Myocyte (in vitro differentiated cells): ENCODE results near the gene ANKRD24. TPM values are rescaled to one million over a fixed set of nuclear protein-coding genes. Genes with fewer than 3 reads are reported as not detected.
"Not testable (repeated sequence)": the region's sequence is repeated elsewhere in the genome, so short reads cannot be mapped to it uniquely, and the experiment has no call there.

Source experiments
- DNase-seq: peaks from one replicate; pipeline ENCODE4 v3.0.0-alpha.2; 2012; ENCODE audit warnings: low read depth
- total RNA-seq: library from RNA; depleted of rRNA; stranded (reverse); fragments of >200 nt; gene quantifications from 2 replicates; pipeline ENCODE4 v1.2.3, GENCODE V29; 2014

Gene ANKRD24
- total RNA-seq, 1 donor from 2014 or later = 0.53 TPM

GRCh38 chr19:4267101-4267900 is 84.8 kb downstream of the ANKRD24 start:
- peak; percentile 69 for DNase-seq

- no peak for DNase-seq
Measured at GRCh38 chr19:4267901-4268815, 85.7 kb downstream of the ANKRD24 start.

GRCh38 chr19:4268816-4269430 is 86.4 kb downstream of the ANKRD24 start:
- no peak for DNase-seq

- no peak for DNase-seq
Measured at GRCh38 chr19:4272894-4273293, 90.4 kb downstream of the ANKRD24 start.

- not testable (repeated sequence) for DNase-seq
Measured at GRCh38 chr19:4274321-4274686, 91.8 kb downstream of the ANKRD24 start.

Other genes with a start within 250 kb of the ANKRD24 start
- gene NMRK2, start 249.6 kb upstream of the ANKRD24 start, total RNA-seq = 31.9 and 75.7 TPM in 2 replicates
- gene DAPK3, start 211.6 kb upstream of the ANKRD24 start, total RNA-seq = 193 and 269 TPM in 2 replicates
- 2,539 and 2,715 TPM in 2 replicates for gene EEF2, start 197.2 kb upstream of the ANKRD24 start, total RNA-seq
- 18.0 and 22.2 TPM in 2 replicates for gene PIAS4, start 175.0 kb upstream of the ANKRD24 start, total RNA-seq
- 30.1 and 37.1 TPM in 2 replicates for gene ZBTB7A, start 115.8 kb upstream of the ANKRD24 start, total RNA-seq
- 201 and 224 TPM in 2 replicates for gene MAP2K2, start 58.6 kb upstream of the ANKRD24 start, total RNA-seq
- gene CREB3L3, start 29.1 kb upstream of the ANKRD24 start, total RNA-seq = not detected in 2 replicates
- gene SIRT6, start 126 bp upstream of the ANKRD24 start, total RNA-seq = 19.3 and 22.4 TPM in 2 replicates
- 0.11 and 0.21 TPM in 2 replicates for gene EBI3, start 46.8 kb downstream of the ANKRD24 start, total RNA-seq
- gene YJU2, start 64.4 kb downstream of the ANKRD24 start, total RNA-seq = 13.3 and 17.2 TPM in 2 replicates
- gene SHD, start 96.6 kb downstream of the ANKRD24 start, total RNA-seq = 839 and 1,129 TPM in 2 replicates
- 0.57 TPM in 1 of 2 replicates, not detected in the other for gene TMIGD2, start 119.7 kb downstream of the ANKRD24 start, total RNA-seq
- gene FSD1, start 121.9 kb downstream of the ANKRD24 start, total RNA-seq = 2.3 and 2.6 TPM in 2 replicates
- 3.1 and 4.5 TPM in 2 replicates for gene STAP2, start 156.1 kb downstream of the ANKRD24 start, total RNA-seq
- gene MPND, start 160.9 kb downstream of the ANKRD24 start, total RNA-seq = 2.2 and 2.7 TPM in 2 replicates
- gene SH3GL1, start 217.9 kb downstream of the ANKRD24 start, total RNA-seq = 179 and 258 TPM in 2 replicates
- 3.1 TPM in 2 replicates for gene CHAF1A, start 220.0 kb downstream of the ANKRD24 start, total RNA-seq